AG09309 (cell line): ENCODE data around the gene METTL24.

Source experiments
- DNase-seq: peaks from one replicate; pipeline ENCODE4 v3.0.0-alpha.2; 2010; ENCODE audit warnings: low read depth
- H3K4me3 ChIP-seq: 2 replicates; pipeline ENCODE4 v1.5.1; 2011; ENCODE audit warnings: mild to moderate bottlenecking, low read depth, low read length, moderate library complexity; ENCODE audit not compliant: control insufficient read depth
- CTCF ChIP-seq: IDR thresholded peaks from 2 replicates; pipeline ENCODE4 v1.5.1; 2011; ENCODE audit warnings: mild to moderate bottlenecking, low read depth, low read length, inconsistent platforms; ENCODE audit not compliant: insufficient read depth, control insufficient read depth; ENCODE audit errors: missing control alignments

Gene METTL24

GRCh38 chr6:110338820-110339470, 19.2 kb downstream of the METTL24 start:
- no peak for TF ChIP-seq CTCF
- H3K4me3 ChIP-seq, result no peak overlapping the region
- no peak for DNase-seq

- no peak for TF ChIP-seq CTCF
- DNase-seq, result no peak
- no peak overlapping the region for H3K4me3 ChIP-seq
Observed at GRCh38 chr6:110337486-110337885, 20.7 kb downstream of the METTL24 start.

- DNase-seq, result no peak
- no peak for TF ChIP-seq CTCF
Observed at GRCh38 chr6:110334423-110335180, 23.5 kb downstream of the METTL24 start.

GRCh38 chr6:110332281-110332680, 25.9 kb downstream of the METTL24 start:
- H3K4me3 ChIP-seq, result no peak overlapping the region
- no peak for TF ChIP-seq CTCF
- no peak for DNase-seq

More at GRCh38 chr6:110334423-110335180, 23.5 kb downstream of the METTL24 start:
- H3K4me3 ChIP-seq, result no peak overlapping the region

GRCh38 chr6:110331816-110332215, 26.3 kb downstream of the METTL24 start:
- TF ChIP-seq CTCF, result no peak
- no peak for DNase-seq

GRCh38 chr6:110331390-110331789, 26.8 kb downstream of the METTL24 start:
- TF ChIP-seq CTCF, result no peak
- H3K4me3 ChIP-seq, result no peak overlapping the region
- DNase-seq, result no peak

More at GRCh38 chr6:110331816-110332215, 26.3 kb downstream of the METTL24 start:
- H3K4me3 ChIP-seq, result no peak overlapping the region
